ENCODE data around the gene CRHBP. TPM values are rescaled to one million over a fixed set of nuclear protein-coding genes. Genes with fewer than 3 reads are reported as not detected.

The CRHBP gene
- total and polyA plus RNA-seq, 2 experiments from 2014 or later: not detected

GRCh38 chr5:76978869-76979268, 26.0 kb downstream of the CRHBP start:
- Histone ChIP-seq H4K20me1 (replicated peaks; ENCODE audit: insufficient read depth) (no peaks in the 10 kb centered on the region; the same call in 1 of the 2 replicates), H3K36me3 (ENCODE audit: insufficient read depth) (no peaks in the 10 kb centered on the region), H3F3A (replicated peaks; ENCODE audit: low read depth) (no peaks in the 10 kb centered on the region), H3K4me2 (no peak overlapping the region), H3K27me3 (ENCODE audit: insufficient read depth) (no peaks in the 10 kb centered on the region), H2AFZ (no peak overlapping the region), H3K9me2 (ENCODE audit: insufficient read depth) (peaks cover 12% of the 10 kb centered on the region; the same call in 1 of the 2 replicates), H3K27ac (ENCODE audit: low read depth) (no peak overlapping the region), H3K4me3 (no peak overlapping the region), H3K4me1 (ENCODE audit: insufficient read depth) (no peaks in the 10 kb centered on the region), H3K79me2 (replicated peaks; ENCODE audit: insufficient read depth) (no peaks in the 10 kb centered on the region)
- TF ChIP-seq EZH2phosphoT487 (IDR thresholded peaks at IDR 0.05; ENCODE audit: unreplicated experiment): no peak
- no peak for TF ChIP-seq EZH2 (IDR thresholded peaks at IDR 0.05; ENCODE audit: low read depth, unreplicated experiment)
- TF ChIP-seq NANOG (IDR thresholded peaks at IDR 0.05; ENCODE audit: borderline replicate concordance): no peak
- TF ChIP-seq ETS1 (IDR thresholded peaks at IDR 0.05): no peak
- TF ChIP-seq CTCF (conservative IDR thresholded peaks at IDR 0.05; ENCODE audit: low read depth in 2 of 2): no peak
- TF ChIP-seq ZNF114 (CRISPR knock-in tag; IDR thresholded peaks at IDR 0.05): no peak
- no peak for TF ChIP-seq ZNF331 (CRISPR knock-in tag; IDR thresholded peaks at IDR 0.05; ENCODE audit: low read depth)
- TF ChIP-seq STAT1 (IDR thresholded peaks at IDR 0.05; ENCODE audit: unreplicated experiment): no peak
- TF ChIP-seq POLR2AphosphoS5 (IDR thresholded peaks at IDR 0.05; ENCODE audit: low read depth): no peak
- no peak for TF ChIP-seq CREB1 (CRISPR knock-in tag; IDR thresholded peaks at IDR 0.05; ENCODE audit: low read depth)
- no peak for TF ChIP-seq JUNB (IDR thresholded peaks at IDR 0.05; ENCODE audit: unreplicated experiment)
- TF ChIP-seq ZNF462 (CRISPR knock-in tag; IDR thresholded peaks at IDR 0.05): no peak
- H3K27ac Mint-ChIP-seq: no peak overlapping the region
- H3K36me3 Mint-ChIP-seq (ENCODE audit: low read depth): no peaks in the 10 kb centered on the region; the same call in 2 of the 3 replicates
- peaks cover 4% of the 10 kb centered on the region; the same call in 1 of the 3 replicates for H3K9me3 Mint-ChIP-seq
- no peaks in the 10 kb centered on the region for H3K4me1 Mint-ChIP-seq
- H3K4me3 Mint-ChIP-seq: no peak overlapping the region
- DNase-seq (ENCODE audit: low spot score) (no peak), ATAC-seq (no peak)
- H3K27me3 Mint-ChIP-seq (ENCODE audit: insufficient read depth, low read depth, poor library complexity): no peaks in the 10 kb centered on the region
